GM12878 (cell line): ENCODE results near the gene PHLPP1. TPM values are rescaled to one million over a fixed set of nuclear protein-coding genes. Genes with fewer than 3 reads are reported as not detected.

ENCODE experiments used
- ATAC-seq: fragments of 200-7000 bp; cut with Tn5 transposase; 3 replicates; pipeline ENCODE4 v1.9.1; 2020; ENCODE audit warnings: mild to moderate bottlenecking, moderate library complexity
- BruUV-seq: library from RNA; stranded (reverse); fragments of 400-500 nt; replicated peaks from 2 replicates; lab custom pipeline; 2021; lab: Mats Ljungman, UMichigan
- CTCF ChIA-PET: fragments of 300-600 bp; sonication (Branson Sonifier 250); formaldehyde crosslinking; extraction: SDS; loops from one replicate; lab custom pipeline; 2021; ENCODE audit warnings: inconsistent platforms; lab: Yijun Ruan, JAX
- POLR2A ChIA-PET: fragments of 350-600 bp; formaldehyde crosslinking; extraction: SDS; loops from one replicate; lab custom pipeline; 2021; ENCODE audit warnings: inconsistent platforms; lab: Charles Lee
- RAD21 ChIA-PET: fragments of 300-600 bp; sonication (Branson Sonifier 250); formaldehyde crosslinking; loops from one replicate; lab custom pipeline; 2023; ENCODE audit warnings: antibody characterized with exemption; ENCODE audit not compliant: unreplicated experiment; lab: Charles Lee
- SMC1A ChIA-PET: fragments of 300-600 bp; sonication (Branson Sonifier 250); formaldehyde crosslinking; loops from one replicate; lab custom pipeline; 2023; ENCODE audit not compliant: unreplicated experiment, uncharacterized antibody; lab: Charles Lee
- DNase-seq: peaks from one replicate; pipeline ENCODE4 v3.0.0-alpha.2; 2011; ENCODE audit warnings: low read depth, low spot score
- FAIRE-seq: peaks from 3 replicates; lab custom pipeline; 2011; peaks lifted over from hg19 to GRCh38; lab: Jason Lieb, UNC
- H2AFZ ChIP-seq: 2 replicates; pipeline ENCODE4 v1.6.0; 2011; ENCODE audit warnings: low read depth, low read length, control low read depth; ENCODE audit not compliant: control insufficient read depth
- H3K27ac ChIP-seq: 2 replicates; pipeline ENCODE4 v1.5.1; 2011; ENCODE audit warnings: control low read depth; ENCODE audit not compliant: control insufficient read depth, insufficient read depth
- H3K27me3 ChIP-seq, 2 experiments: replicated peaks in 1 of 2; 2 replicates each; pipeline versions ENCODE4 v1.6.0 to v1.6.1; 2011; ENCODE audit warnings: low read length in 1 of 2; ENCODE audit not compliant: control insufficient read depth in 2 of 2, insufficient read depth in 2 of 2
- H3K36me3 ChIP-seq, 2 experiments: 2 replicates each; pipeline ENCODE4 v1.5.1; 2011; ENCODE audit warnings: low read length in 1 of 2; ENCODE audit not compliant: control insufficient read depth in 2 of 2, insufficient read depth in 2 of 2
- H3K4me1 ChIP-seq: 2 replicates; pipeline ENCODE4 v1.6.1; 2011; ENCODE audit warnings: mild to moderate bottlenecking, low read length, moderate library complexity, mixed read lengths; ENCODE audit not compliant: control insufficient read depth, insufficient read depth
- H3K4me2 ChIP-seq: 2 replicates; pipeline ENCODE4 v1.6.0; 2011; ENCODE audit warnings: control low read depth; ENCODE audit not compliant: control insufficient read depth, insufficient read depth
- H3K4me3 ChIP-seq: fragments of 200-600 bp; sonication (generic); 2 replicates; pipeline ENCODE4 v1.5.1; 2016
- H3K79me2 ChIP-seq: 2 replicates; pipeline ENCODE4 v1.6.0; 2011; ENCODE audit warnings: low read length; ENCODE audit not compliant: control insufficient read depth, insufficient read depth
- H3K9ac ChIP-seq: 2 replicates; pipeline ENCODE4 v1.8.0; 2011; ENCODE audit warnings: low read length, control low read depth, mixed read lengths; ENCODE audit not compliant: control insufficient read depth, insufficient read depth
- H3K9me3 ChIP-seq: replicated peaks from 3 replicates; pipeline ENCODE4 v1.5.1; 2011; ENCODE audit warnings: mild to moderate bottlenecking, low read length; ENCODE audit not compliant: control insufficient read depth, insufficient read depth
- H4K20me1 ChIP-seq: 2 replicates; pipeline ENCODE4 v1.6.0; 2011; ENCODE audit not compliant: control insufficient read depth, insufficient read depth
- ATF3 ChIP-seq: IDR thresholded peaks from 2 replicates; pipeline ENCODE4 v1.6.1; 2011; ENCODE audit warnings: low read depth, mild to moderate bottlenecking, low read length, moderate library complexity, borderline replicate concordance; ENCODE audit errors: extremely low read depth
- CREM ChIP-seq: IDR thresholded peaks from 2 replicates; pipeline ENCODE4 v1.6.1; 2014; ENCODE audit warnings: antibody characterized with exemption, low read depth
- E2F8 ChIP-seq: fragments of 450-650 bp; IDR thresholded peaks from 2 replicates; pipeline ENCODE4 v1.6.1; 2018; ENCODE audit warnings: mild to moderate bottlenecking, low read depth, moderate library complexity; ENCODE audit not compliant: partially characterized antibody
- EGR1 ChIP-seq, 2 experiments: IDR thresholded peaks; 1 replicate in 1 of 2; 2 replicates in 1 of 2; pipeline ENCODE4 v1.6.1; 2011 to 2012; ENCODE audit warnings: low read depth in 2 of 2, low read length in 2 of 2, borderline replicate concordance in 1 of 2, mild to moderate bottlenecking in 1 of 2, moderate library complexity in 1 of 2
- LARP7 ChIP-seq: fragments of 450-650 bp; IDR thresholded peaks from 2 replicates; pipeline ENCODE4 v1.6.1; 2017; ENCODE audit warnings: mild to moderate bottlenecking
- NBN ChIP-seq: fragments of 450-650 bp; IDR thresholded peaks from 2 replicates; pipeline ENCODE4 v1.6.1; 2016
- NR2F1 ChIP-seq: fragments of 450-650 bp; conservative IDR thresholded peaks from 2 replicates; pipeline ENCODE4 v1.6.1; 2017; ENCODE audit warnings: mild to moderate bottlenecking
- POLR2A ChIP-seq: IDR thresholded peaks from 2 replicates; pipeline ENCODE4 v1.6.1; 2011; ENCODE audit warnings: low read depth, mild to moderate bottlenecking, low read length
- RAD21 ChIP-seq: IDR thresholded peaks from 2 replicates; pipeline ENCODE4 v1.6.1; 2011; ENCODE audit warnings: mild to moderate bottlenecking, low read depth, low read length, moderate library complexity; ENCODE audit not compliant: insufficient read depth
- RB1 ChIP-seq: fragments of 450-650 bp; formaldehyde crosslinking; IDR thresholded peaks from 2 replicates; pipeline ENCODE4 v1.6.1; 2017; ENCODE audit warnings: mild to moderate bottlenecking, borderline replicate concordance
- SMC3 ChIP-seq: IDR thresholded peaks from 2 replicates; pipeline ENCODE4 v1.6.1; 2011; ENCODE audit warnings: low read length, improper control_type of control experiment, borderline replicate concordance
- SP1 ChIP-seq: IDR thresholded peaks from one replicate; pipeline ENCODE4 v1.6.1; 2011; ENCODE audit warnings: low read depth, low read length
- SREBF2 ChIP-seq: IDR thresholded peaks from 2 replicates; pipeline ENCODE4 v1.6.1; 2012; ENCODE audit warnings: mild to moderate bottlenecking, low read length
- STAT1 ChIP-seq: fragments of 450-650 bp; conservative IDR thresholded peaks from 2 replicates; pipeline ENCODE4 v1.6.1; 2014; ENCODE audit warnings: antibody characterized with exemption, mild to moderate bottlenecking
- YY1 ChIP-seq: IDR thresholded peaks from 2 replicates; pipeline ENCODE4 v1.6.1; 2011; ENCODE audit warnings: low read depth, mild to moderate bottlenecking, low read length
- ZNF384 ChIP-seq: IDR thresholded peaks from 2 replicates; pipeline ENCODE4 v1.6.1; 2012; ENCODE audit warnings: low read depth, mild to moderate bottlenecking, low read length, improper control_type of control experiment, borderline replicate concordance
- WGBS: methylation state at CpG from one replicate; pipeline ENCODE4 v1.1.6; 2016; ENCODE audit warnings: low lambda C conversion rate; ENCODE audit not compliant: insufficient replicate concordance, insufficient coverage; ENCODE audit errors: missing lambda C conversion rate; 5-methylcytosine and 5-hydroxymethylcytosine counted together
- in situ Hi-C: fragments of 300-500 bp; cut with MboI; formaldehyde crosslinking; loops from 9 replicates; pipeline ENCODE4 v1.14.3; 2018; ENCODE audit warnings: mixed read lengths
- intact Hi-C: fragments of 100-400 bp; cut with micrococcal nuclease; formaldehyde crosslinking; loops from one replicate; pipeline ENCODE4 v1.14.2; 2022; ENCODE audit not compliant: unreplicated experiment
- polyA plus RNA-seq, 11 experiments: library from polyadenylated mRNA; depleted of rRNA in 4 of 11; unstranded in 6 of 11; stranded (reverse) in 5 of 11; fragments of >200 nt; fragmentation: Nextera tagmentation in 4 of 11; fragmentation: Illumina TruSeq in 1 of 11; extraction: Ambion mirVana in 4 of 11; extraction: Trizol in 1 of 11; gene quantifications; 1 replicate in 1 of 11; 2 replicates in 10 of 11; pipeline versions ENCODE4 v1.2.1 to v1.2.3, GENCODE V29; 2011 to 2016; ENCODE audit warnings: inconsistent platforms in 2 of 11, missing spikeins in 2 of 11, low read depth in 1 of 11
- total RNA-seq, 4 experiments: library from RNA; depleted of rRNA in 3 of 4; stranded (reverse); fragments of >200 nt in 3 of 4; fragmentation: Illumina TruSeq in 1 of 4; extraction: Trizol in 1 of 4; gene quantifications; 2 replicates each; pipeline versions ENCODE4 v1.2.1 to v1.2.3, GENCODE V29; 2013 to 2021
- TF ChIP-seq, protein P1 (sequence below), 3 experiments: IDR thresholded peaks in 2 of 3; conservative IDR thresholded peaks in 1 of 3; 2 replicates each; pipeline ENCODE4 v1.5.1; 2011; ENCODE audit warnings: low read depth in 3 of 3, low read length in 3 of 3, mild to moderate bottlenecking in 3 of 3, control low read depth in 2 of 3, moderate library complexity in 2 of 3, inconsistent platforms in 1 of 3, mixed read lengths in 1 of 3; ENCODE audit not compliant: control insufficient read depth in 2 of 3, insufficient read depth in 1 of 3; ENCODE audit errors: extremely low read depth in 1 of 3
- TF ChIP-seq, protein P2 (sequence below): fragments of 450-650 bp; IDR thresholded peaks from 2 replicates; pipeline ENCODE4 v1.6.1; 2016; ENCODE audit warnings: mild to moderate bottlenecking

Gene PHLPP1
- total and polyA plus RNA-seq, 10 of the 15 experiments (the other 5 are each of a cell fraction or from before 2014, with no cell fraction given) = 0.42 to 7.0 (median 1.9) TPM

- no peaks in the 10 kb centered on the region for H3K4me1 ChIP-seq
- WGBS = 31% methylated on average over 9 of the region's 9 CpGs
- H3K27ac ChIP-seq = no peak overlapping the region
- no peak for DNase-seq
- no peaks in the 10 kb centered on the region for H4K20me1 ChIP-seq
- H3K9me3 ChIP-seq = no peaks in the 10 kb centered on the region
- CTCF ChIA-PET = interaction anchor here (0.5 to 8.2 kb wide), 40 partner anchors 9 to 543 kb away, joined by 3 to 57 read pairs (median 4); partner anchors contain the start of gene PHLPP1
- H3K4me2 ChIP-seq = no peak overlapping the region
- in situ Hi-C loops = loop anchor here (10.0 kb wide), 1 partner anchor 243 kb away; the partner anchor contains the start of gene PHLPP1
- H3K79me2 ChIP-seq = no peaks in the 10 kb centered on the region
- SMC1A ChIA-PET = interaction anchor here (0.6 to 4.9 kb wide), 24 partner anchors 15 to 482 kb away, joined by 3 to 36 read pairs (median 3); partner anchors contain the start of gene PHLPP1
- no peak overlapping the region for H3K9ac ChIP-seq
- no peak for FAIRE-seq
- ATAC-seq = peak; percentile 99
- BruUV-seq = no TSS peak
- no peak overlapping the region for H2AFZ ChIP-seq
- intact Hi-C loops = loop anchor here (1.0 to 10.0 kb wide), 3 partner anchors 243 to 373 kb away; partner anchors contain the start of gene PHLPP1
- H3K27me3 ChIP-seq = no peaks in the 10 kb centered on the region
- H3K4me3 ChIP-seq = no peak overlapping the region
- RAD21 ChIA-PET = interaction anchor here (0.7 to 3.2 kb wide), 17 partner anchors 8 to 481 kb away, joined by 3 to 48 read pairs (median 5); partner anchors contain the start of gene PHLPP1
- no peaks in the 10 kb centered on the region for H3K36me3 ChIP-seq
- POLR2A ChIA-PET = interaction anchor here (0.9 to 1.6 kb wide), 2 partner anchors 9 to 243 kb away, joined by 3 to 6 read pairs; partner anchors contain the start of gene PHLPP1
- TF ChIP-seq ATF3 (no peak), SREBF2 (no peak), NR2F1 (0 out of 2 replicates have a peak, but pooled peaks have one; percentile 10), ZNF384 (no peak), YY1 (peak; percentile 68; the same call in 1 of the 2 replicates), RB1 (no peak), STAT1 (no peak), SMC3 (peak; percentile 54; the same call in 1 of the 2 replicates), LARP7 (no peak), POLR2A (no peak), EGR1 (IDR thresholded peaks at IDR 0.05; ENCODE audit: borderline replicate concordance in 1 of 2, low read depth in 2 of 2, low read length in 2 of 2) (no peak), NBN (no peak), RAD21 (peak; percentile 60), SP1 (no peak), CREM (no peak), E2F8 (no peak)
- TF ChIP-seq, protein P1, sequence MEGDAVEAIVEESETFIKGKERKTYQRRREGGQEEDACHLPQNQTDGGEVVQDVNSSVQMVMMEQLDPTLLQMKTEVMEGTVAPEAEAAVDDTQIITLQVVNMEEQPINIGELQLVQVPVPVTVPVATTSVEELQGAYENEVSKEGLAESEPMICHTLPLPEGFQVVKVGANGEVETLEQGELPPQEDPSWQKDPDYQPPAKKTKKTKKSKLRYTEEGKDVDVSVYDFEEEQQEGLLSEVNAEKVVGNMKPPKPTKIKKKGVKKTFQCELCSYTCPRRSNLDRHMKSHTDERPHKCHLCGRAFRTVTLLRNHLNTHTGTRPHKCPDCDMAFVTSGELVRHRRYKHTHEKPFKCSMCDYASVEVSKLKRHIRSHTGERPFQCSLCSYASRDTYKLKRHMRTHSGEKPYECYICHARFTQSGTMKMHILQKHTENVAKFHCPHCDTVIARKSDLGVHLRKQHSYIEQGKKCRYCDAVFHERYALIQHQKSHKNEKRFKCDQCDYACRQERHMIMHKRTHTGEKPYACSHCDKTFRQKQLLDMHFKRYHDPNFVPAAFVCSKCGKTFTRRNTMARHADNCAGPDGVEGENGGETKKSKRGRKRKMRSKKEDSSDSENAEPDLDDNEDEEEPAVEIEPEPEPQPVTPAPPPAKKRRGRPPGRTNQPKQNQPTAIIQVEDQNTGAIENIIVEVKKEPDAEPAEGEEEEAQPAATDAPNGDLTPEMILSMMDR (IDR thresholded peaks at IDR 0.05 in 2 of 3, conservative IDR thresholded peaks at IDR 0.05 in 1 of 3; ENCODE audit: control insufficient read depth in 2 of 3, extremely low read depth in 1 of 3, insufficient read depth in 1 of 3, low read depth in 3 of 3, low read length in 3 of 3) = peak; percentile 38 to 45 (median 43); a peak in 5 of 6 replicates
- TF ChIP-seq, protein P2, sequence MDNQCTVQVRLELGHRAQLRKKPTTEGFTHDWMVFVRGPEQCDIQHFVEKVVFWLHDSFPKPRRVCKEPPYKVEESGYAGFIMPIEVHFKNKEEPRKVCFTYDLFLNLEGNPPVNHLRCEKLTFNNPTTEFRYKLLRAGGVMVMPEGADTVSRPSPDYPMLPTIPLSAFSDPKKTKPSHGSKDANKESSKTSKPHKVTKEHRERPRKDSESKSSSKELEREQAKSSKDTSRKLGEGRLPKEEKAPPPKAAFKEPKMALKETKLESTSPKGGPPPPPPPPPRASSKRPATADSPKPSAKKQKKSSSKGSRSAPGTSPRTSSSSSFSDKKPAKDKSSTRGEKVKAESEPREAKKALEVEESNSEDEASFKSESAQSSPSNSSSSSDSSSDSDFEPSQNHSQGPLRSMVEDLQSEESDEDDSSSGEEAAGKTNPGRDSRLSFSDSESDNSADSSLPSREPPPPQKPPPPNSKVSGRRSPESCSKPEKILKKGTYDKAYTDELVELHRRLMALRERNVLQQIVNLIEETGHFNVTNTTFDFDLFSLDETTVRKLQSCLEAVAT = 0 out of 2 replicates have a peak, but pooled peaks have one; percentile 28
Measured at GRCh38 chr18:62957885-62958472, 242.6 kb downstream of the PHLPP1 start.
